HepG2 (cell line): Measurements from ENCODE around the gene SYT9. TPM values are rescaled to one million over a fixed set of nuclear protein-coding genes. Genes with fewer than 3 reads are reported as not detected.

Experiments used
- AKNA ChIP-seq: sonication (generic); formaldehyde crosslinking; IDR thresholded peaks from 2 replicates; pipeline ENCODE4 v1.4.0; 2020; ENCODE audit warnings: missing genetic modification reagents, borderline replicate concordance
- ETV5 ChIP-seq: IDR thresholded peaks from 2 replicates; pipeline ENCODE4 v1.6.1; 2018; ENCODE audit warnings: missing biosample characterization, missing genetic modification reagents, inconsistent platforms, borderline replicate concordance
- GPN1 ChIP-seq: sonication (generic); formaldehyde crosslinking; IDR thresholded peaks from 2 replicates; pipeline ENCODE4 v1.5.1; 2020; ENCODE audit warnings: missing genetic modification reagents, borderline replicate concordance
- HES4 ChIP-seq: sonication (generic); formaldehyde crosslinking; IDR thresholded peaks from 2 replicates; pipeline ENCODE4 v1.9.0; 2021; ENCODE audit warnings: mild to moderate bottlenecking, missing genetic modification reagents, borderline replicate concordance
- MYC ChIP-seq: sonication (generic); formaldehyde crosslinking; IDR thresholded peaks from 2 replicates; pipeline ENCODE4 v1.9.0; 2021; ENCODE audit warnings: missing genetic modification reagents, borderline replicate concordance
- PATZ1 ChIP-seq: sonication (generic); formaldehyde crosslinking; IDR thresholded peaks from 2 replicates; pipeline ENCODE4 v1.4.0; 2020; ENCODE audit warnings: missing genetic modification reagents
- SMAD9 ChIP-seq: sonication (generic); formaldehyde crosslinking; IDR thresholded peaks from 2 replicates; pipeline ENCODE4 v1.5.1; 2020; ENCODE audit warnings: mild to moderate bottlenecking, missing genetic modification reagents
- STAG1 ChIP-seq: sonication (generic); formaldehyde crosslinking; IDR thresholded peaks from 2 replicates; pipeline ENCODE4 v1.4.0; 2020; ENCODE audit warnings: missing genetic modification reagents
- TEF ChIP-seq: sonication (generic); formaldehyde crosslinking; IDR thresholded peaks from 2 replicates; pipeline ENCODE4 v1.5.0; 2020; ENCODE audit warnings: missing genetic modification reagents
- TP53 ChIP-seq: sonication (generic); formaldehyde crosslinking; conservative IDR thresholded peaks from 2 replicates; pipeline ENCODE4 v1.4.0; 2020; ENCODE audit warnings: missing genetic modification reagents
- U2AF2 ChIP-seq: fragments of 200-400 bp; formaldehyde crosslinking; IDR thresholded peaks from 2 replicates; pipeline ENCODE4 v1.6.1; 2017; ENCODE audit warnings: low read depth, mild to moderate bottlenecking, low read length
- ZBTB7B ChIP-seq: sonication (generic); formaldehyde crosslinking; IDR thresholded peaks from 2 replicates; pipeline ENCODE4 v1.4.0; 2020; ENCODE audit warnings: missing genetic modification reagents
- ZNF232 ChIP-seq: sonication (generic); formaldehyde crosslinking; IDR thresholded peaks from 2 replicates; pipeline ENCODE4 v1.4.0; 2020; ENCODE audit warnings: missing genetic modification reagents, borderline replicate concordance
- ZNF280B ChIP-seq: sonication (generic); formaldehyde crosslinking; IDR thresholded peaks from 2 replicates; pipeline ENCODE4 v1.5.0; 2020; ENCODE audit warnings: missing genetic modification reagents, mild to moderate bottlenecking, borderline replicate concordance
- ZNF335 ChIP-seq: sonication (generic); formaldehyde crosslinking; IDR thresholded peaks from 2 replicates; pipeline ENCODE4 v1.4.0; 2020; ENCODE audit warnings: missing genetic modification reagents
- ZXDC ChIP-seq: sonication (generic); formaldehyde crosslinking; IDR thresholded peaks from 2 replicates; pipeline ENCODE4 v1.5.0; 2020; ENCODE audit warnings: mild to moderate bottlenecking, missing genetic modification reagents
- polyA plus RNA-seq, 8 experiments: library from polyadenylated mRNA; depleted of rRNA in 3 of 8; stranded (reverse) in 7 of 8; unstranded in 1 of 8; fragments of >200 nt; fragmentation: Illumina TruSeq in 4 of 8; extraction: Trizol in 4 of 8; gene quantifications; 2 replicates each; pipeline versions ENCODE4 v1.2.1 to v1.2.3, GENCODE V29; 2011 to 2016; ENCODE audit warnings: low read depth in 4 of 8, missing spikeins in 1 of 8, mixed read lengths in 1 of 8; ENCODE audit not compliant: insufficient read depth in 1 of 8
- total RNA-seq, 5 experiments: library from RNA; depleted of rRNA; stranded (reverse); fragments of >200 nt; fragmentation: Illumina TruSeq; extraction: Trizol; gene quantifications; 2 replicates each; pipeline ENCODE4 v1.2.3, GENCODE V29; 2016; ENCODE audit warnings: low read depth in 1 of 5

SYT9 gene
- total and polyA plus RNA-seq, 2 of the 13 experiments (the other 11 are each of a cell fraction or from before 2014, with no cell fraction given): not detected

- TF ChIP-seq AKNA (CRISPR knock-in tag): no peak
- TF ChIP-seq U2AF2: no peak
- TF ChIP-seq PATZ1 (CRISPR knock-in tag): peak; percentile 35; the same call in 1 of the 2 replicates
- TF ChIP-seq ZNF232 (CRISPR knock-in tag): no peak
- no peak for TF ChIP-seq GPN1 (CRISPR knock-in tag)
- peak; percentile 54; the same call in 1 of the 2 replicates for TF ChIP-seq MYC (CRISPR knock-in tag)
- TF ChIP-seq TP53 (CRISPR knock-in tag): no peak
- TF ChIP-seq STAG1 (CRISPR knock-in tag): peak; percentile 75
- TF ChIP-seq ZNF280B (CRISPR knock-in tag): peak; percentile 45; the same call in 1 of the 2 replicates
- TF ChIP-seq SMAD9 (CRISPR knock-in tag): no peak
- peak; percentile 64; the same call in 1 of the 2 replicates for TF ChIP-seq ZNF335 (CRISPR knock-in tag)
- peak; percentile 48; the same call in 1 of the 2 replicates for TF ChIP-seq HES4 (CRISPR knock-in tag)
- TF ChIP-seq ZXDC: no peak
- TF ChIP-seq ZBTB7B: no peak
- 0 out of 2 replicates have a peak, but pooled peaks have one; percentile 38 for TF ChIP-seq TEF (CRISPR knock-in tag)
- TF ChIP-seq ETV5 (CRISPR knock-in tag): no peak
These were observed 261.8 kb downstream of the SYT9 start, which contains the start of gene PPFIBP2 (continued) for GRCh38 chr11:7513234-7514098.
